Embryonic facial prominence (tissue), 1 donor: ENCODE measurements around the gene SEC23IP.

Source experiments
- DNase-seq: peaks from one replicate; pipeline ENCODE4 v3.0.0-alpha.2; 2016; ENCODE audit errors: extremely low spot score

Gene SEC23IP

GRCh38 chr10:119940487-119940886, 48.0 kb downstream of the SEC23IP start:
- no peak for DNase-seq

GRCh38 chr10:119942973-119943372, 50.4 kb downstream of the SEC23IP start:
- no peak for DNase-seq

GRCh38 chr10:119945805-119946204, 53.3 kb downstream of the SEC23IP start:
- DNase-seq = no peak

- DNase-seq = no peak
These were observed 54.8 kb downstream of the SEC23IP start for GRCh38 chr10:119947300-119947699.

GRCh38 chr10:119957451-119957850, 64.9 kb downstream of the SEC23IP start:
- no peak for DNase-seq

- DNase-seq = no peak
These were observed 70.3 kb downstream of the SEC23IP start for GRCh38 chr10:119962837-119963236.

- no peak for DNase-seq
These were observed 74.5 kb downstream of the SEC23IP start for GRCh38 chr10:119967066-119967465.

- DNase-seq = no peak
These were observed 77.1 kb downstream of the SEC23IP start for GRCh38 chr10:119969609-119970008.

GRCh38 chr10:119970107-119970506, 77.6 kb downstream of the SEC23IP start:
- DNase-seq = no peak

GRCh38 chr10:119970963-119971362, 78.4 kb downstream of the SEC23IP start:
- no peak for DNase-seq

GRCh38 chr10:119973281-119973680, 80.8 kb downstream of the SEC23IP start:
- DNase-seq = no peak

GRCh38 chr10:119976421-119976820, 83.9 kb downstream of the SEC23IP start:
- no peak for DNase-seq

GRCh38 chr10:119980956-119981750, 88.6 kb downstream of the SEC23IP start:
- DNase-seq = no peak

- DNase-seq = no peak
These were observed 89.3 kb downstream of the SEC23IP start for GRCh38 chr10:119981826-119982225.

GRCh38 chr10:119988333-119988732, 95.8 kb downstream of the SEC23IP start:
- no peak for DNase-seq

- DNase-seq = no peak
These were observed 97.4 kb downstream of the SEC23IP start for GRCh38 chr10:119989966-119990365.

- DNase-seq = no peak
These were observed 98.5 kb downstream of the SEC23IP start for GRCh38 chr10:119991066-119991465.

- DNase-seq = no peak
These were observed 99.3 kb downstream of the SEC23IP start for GRCh38 chr10:119991816-119992215.
